ENCODE data around the gene AKAP12.

The AKAP12 gene

DNA sequence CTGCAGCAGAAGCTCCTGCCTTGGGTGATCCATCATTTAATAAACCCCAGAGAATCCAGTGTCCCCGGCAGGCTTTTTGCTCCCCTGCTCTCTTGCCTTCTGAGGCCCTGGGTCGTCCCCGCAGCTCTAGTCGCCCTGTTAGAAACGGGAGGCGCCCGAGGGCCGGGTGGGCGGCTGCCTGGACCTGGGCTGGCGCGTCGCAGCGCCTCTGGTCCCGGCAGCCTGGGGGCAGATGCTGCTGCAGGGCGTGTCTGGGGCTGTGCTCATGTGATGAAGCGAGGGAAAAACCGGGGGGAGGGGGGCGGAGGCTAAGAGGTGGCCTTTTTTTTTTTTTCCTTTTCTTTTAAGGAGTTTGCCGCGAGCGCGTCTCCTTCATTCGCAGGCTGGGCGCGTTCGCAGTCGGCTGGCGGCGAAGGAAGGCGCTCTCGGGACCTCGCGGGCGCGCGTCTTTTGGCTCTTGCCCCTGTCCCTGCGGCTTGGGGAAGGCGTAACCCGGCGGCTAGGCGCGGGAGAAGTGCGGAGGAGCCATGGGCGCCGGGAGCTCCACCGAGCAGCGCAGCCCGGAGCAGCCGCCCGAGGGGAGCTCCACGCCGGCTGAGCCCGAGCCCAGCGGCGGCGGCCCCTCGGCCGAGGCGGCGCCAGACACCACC is 394 bp downstream of the AKAP12 start:
- DNase-seq: no peak

DNA sequence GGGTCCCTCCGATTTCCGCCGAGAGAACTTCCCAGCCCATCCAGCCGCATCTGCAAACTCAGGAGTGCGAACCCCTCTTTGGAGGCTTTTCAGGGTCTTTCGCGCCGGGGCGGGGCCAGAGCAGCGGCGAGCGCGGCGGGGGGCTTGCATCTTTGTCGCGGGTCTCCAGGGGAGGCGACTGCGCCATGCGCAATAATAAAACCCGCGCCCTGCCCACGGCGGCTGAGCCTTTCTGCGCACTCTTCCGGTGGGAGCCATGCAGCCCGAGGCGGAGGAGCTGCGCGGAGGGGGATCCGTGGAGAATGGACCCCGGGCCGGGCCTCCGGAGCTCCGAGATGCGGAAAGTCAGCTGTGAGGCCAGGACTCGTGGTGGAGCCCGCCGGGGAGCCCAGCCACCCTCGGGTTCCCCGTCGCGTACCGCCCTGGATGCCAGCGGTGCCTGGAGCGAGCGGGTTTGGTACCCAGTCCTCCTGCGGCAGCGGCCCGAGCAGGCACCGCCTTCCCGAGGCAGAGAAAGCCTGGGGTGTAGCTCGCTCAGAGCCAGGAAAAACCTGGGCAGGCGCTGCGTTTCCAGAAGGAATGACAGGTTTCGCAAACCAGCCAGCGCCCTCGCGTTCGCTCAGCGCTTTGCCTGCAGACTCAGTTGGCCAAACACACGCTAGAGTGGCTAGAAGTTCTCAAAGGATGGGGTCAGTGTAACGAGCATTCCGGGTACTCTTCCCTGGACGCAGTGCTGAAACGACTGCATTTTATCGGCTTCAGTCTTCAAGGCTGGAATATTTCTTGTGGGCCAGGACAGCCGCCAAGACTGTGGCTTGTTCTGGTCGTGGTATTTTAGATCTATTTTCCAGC is 1.2 kb downstream of the AKAP12 start:
- no peak for DNase-seq

DNA sequence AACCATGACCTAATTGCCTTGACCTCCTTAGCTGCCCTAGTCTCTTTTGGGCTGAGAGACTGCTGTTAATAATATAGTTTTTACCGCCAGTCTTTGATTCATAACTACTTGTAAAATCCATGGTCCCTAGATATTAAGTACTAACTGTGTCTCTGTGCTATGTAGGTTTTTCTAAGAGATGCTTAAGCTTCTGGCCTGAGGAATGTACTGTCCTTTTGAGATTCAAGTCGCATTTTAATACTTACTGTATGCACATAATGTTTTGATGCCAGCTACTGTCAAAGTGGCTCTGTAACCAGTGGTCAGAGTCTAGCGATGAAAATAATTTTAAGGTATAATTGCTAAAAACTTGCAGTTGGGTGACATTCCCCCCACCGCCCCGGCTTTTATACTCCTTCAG is 2.1 kb downstream of the AKAP12 start:
- DNase-seq: no peak

DNA sequence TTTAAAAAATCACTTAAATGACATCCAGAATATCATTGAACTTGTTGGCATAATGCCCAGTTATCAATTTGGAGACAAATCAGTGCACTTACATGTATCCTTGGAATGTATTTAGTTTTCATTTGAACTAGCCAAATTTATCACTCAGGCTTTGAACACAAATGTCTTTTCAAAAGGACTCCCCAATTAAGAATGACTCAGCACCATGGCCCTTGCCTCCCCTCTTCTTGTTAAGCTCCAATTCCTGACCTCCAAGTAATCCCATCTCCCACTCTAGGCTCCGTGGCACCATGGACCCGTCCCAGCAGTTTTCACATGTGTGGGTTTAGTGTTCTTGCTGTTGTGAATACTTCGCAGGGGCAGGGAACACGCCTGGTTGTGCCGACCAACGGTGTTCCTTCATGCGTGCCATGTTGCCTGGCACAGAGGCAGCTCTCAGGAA is 2.7 kb downstream of the AKAP12 start:
- no peak for DNase-seq

DNA sequence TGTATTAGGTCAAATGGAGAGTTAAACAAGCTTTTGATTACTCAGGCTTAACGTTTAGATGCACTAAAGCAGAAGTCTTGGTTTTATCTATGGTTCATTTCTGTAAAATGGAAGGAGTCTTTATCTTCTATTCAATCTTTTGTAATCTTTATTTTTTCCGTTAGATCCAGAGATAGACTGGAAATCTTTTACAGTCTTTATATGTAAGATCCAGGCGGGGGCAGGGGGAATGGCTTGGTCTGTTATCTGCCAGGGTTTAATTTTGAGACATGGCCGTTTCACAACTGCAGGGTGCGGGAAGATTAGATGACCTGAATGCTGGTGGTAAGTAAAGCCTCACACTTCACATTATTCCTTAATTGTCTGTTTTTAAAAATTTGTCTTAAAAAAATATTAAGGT is 3.7 kb downstream of the AKAP12 start:
- no peak for DNase-seq

DNA sequence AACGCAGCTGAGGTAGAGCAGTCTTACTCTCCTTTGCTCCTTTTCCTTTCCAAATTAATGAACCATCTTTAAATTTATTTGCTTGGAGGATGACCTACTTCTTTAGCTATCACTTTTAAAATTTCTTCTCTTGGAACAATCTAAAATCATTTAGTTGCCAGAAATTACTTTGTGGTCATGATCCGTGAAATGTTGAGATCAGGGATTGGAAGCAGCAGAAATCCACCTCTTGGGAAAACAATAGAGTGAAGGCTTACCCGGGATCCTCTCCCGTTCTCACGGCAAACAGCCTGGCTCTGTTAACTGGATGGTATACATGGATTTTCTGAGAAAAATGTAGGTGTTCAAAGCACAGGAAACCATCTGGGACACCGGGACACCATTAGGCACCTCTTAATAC is 7.7 kb downstream of the AKAP12 start:
- DNase-seq: no peak

DNA sequence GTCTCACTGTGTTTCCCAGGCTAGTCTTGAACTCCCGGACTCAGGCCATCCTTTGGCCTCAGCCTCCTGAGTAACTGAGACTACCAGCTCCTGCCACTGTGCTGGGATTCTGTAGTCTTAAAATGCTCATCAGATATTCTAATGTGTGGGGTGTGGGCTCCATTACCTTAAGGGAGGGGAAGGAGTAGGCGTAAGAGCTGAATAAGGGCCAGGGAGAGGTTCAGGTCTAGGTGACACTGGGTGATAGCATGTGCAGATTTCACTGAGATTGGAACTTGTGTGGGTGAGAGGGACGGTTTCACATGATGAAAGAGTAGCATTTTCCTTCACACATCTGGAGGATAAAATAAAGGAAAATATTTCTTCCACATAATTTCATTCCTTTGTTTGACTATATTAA is 8.5 kb downstream of the AKAP12 start:
- no peak for DNase-seq

DNA sequence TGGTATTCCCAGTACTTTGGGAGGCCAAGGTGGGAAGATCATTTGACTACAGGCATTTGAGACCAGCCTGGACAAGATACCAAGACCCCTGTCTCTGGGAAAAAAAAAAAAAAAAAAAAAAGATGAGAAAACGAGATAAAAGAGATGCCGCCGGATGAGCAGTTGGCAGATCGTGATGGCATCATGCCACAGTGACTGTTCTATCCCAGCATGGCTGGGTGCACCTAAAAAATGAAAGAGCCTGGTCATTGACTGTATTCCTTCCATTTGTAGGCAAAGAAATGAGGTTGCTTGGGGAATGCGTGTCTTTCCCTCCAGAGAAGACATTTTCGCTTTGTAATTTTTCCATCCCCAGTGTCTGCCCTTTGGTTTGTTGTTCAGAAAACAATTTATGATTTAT is 12.9 kb downstream of the AKAP12 start:
- no peak for DNase-seq

DNA sequence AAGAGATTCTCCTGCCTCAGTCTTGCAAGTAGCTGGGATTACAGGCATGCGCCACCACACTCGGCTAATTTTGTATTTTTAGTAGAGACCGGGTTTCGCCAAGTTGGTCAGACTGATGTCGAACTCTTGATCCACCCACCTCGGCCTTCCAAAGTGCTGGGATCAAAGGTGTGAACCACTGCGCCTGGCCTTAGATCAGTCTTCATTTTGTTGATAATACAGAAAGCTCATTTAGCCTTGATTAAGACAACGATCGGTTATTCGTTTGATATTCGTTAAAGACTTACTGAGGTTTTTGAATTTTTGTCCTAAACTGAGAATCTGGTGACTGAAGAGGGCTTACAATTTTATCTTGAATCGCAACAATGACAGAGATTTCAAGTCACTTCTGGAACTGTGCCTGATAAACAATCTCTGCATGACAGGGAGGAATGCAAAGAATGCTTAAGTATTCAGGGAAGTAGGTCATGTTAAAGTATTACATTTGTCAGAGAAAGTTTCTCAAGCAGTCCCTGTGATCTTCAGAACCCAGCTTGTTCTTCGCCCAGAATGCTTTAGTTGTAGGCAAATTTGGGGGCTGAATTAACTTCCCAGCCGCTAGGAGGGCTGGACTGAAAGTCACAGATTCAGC is 14.8 kb downstream of the AKAP12 start:
- DNase-seq: no peak

DNA sequence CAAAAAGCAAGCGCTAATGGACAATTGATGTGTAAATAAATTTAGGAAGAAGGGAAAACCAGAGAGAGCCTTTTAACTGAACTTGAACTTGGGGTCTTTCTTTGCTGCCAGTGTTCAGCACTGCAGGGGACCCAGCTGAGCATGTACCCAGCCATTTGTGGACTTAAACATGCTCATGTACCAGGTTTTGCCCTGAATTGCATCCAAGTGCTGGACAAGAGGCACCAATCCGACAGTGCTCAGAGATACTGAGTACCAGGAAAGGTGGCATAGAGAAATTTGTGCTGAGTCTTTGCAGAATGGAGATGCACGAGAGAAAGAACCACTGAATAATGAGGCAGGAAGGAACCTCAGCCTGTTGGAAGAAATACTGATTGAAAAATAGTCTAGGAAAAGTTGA is 16.0 kb downstream of the AKAP12 start:
- no peak for DNase-seq

DNA sequence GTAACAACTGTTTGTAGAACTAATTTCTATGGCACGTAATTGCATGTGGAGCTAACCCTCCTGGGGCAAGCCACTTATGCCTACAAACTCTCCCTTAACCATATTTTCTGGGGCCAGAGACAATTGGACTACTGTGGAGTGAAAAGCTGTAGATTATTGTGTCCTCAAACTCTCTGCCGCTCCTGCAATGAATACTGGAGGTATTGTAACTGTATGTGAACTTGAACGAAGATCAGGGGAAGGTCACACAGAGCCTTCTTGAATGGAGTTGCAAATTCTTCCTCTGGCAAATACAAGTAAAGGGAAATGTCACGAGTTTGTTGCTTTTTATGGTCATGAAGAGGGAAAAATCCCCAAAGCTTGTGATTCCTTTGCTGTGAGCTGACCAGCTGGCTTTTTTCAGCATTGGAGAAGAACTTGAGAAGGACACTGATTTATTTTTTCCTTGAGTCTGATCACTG is 18.2 kb downstream of the AKAP12 start:
- no peak for DNase-seq

DNA sequence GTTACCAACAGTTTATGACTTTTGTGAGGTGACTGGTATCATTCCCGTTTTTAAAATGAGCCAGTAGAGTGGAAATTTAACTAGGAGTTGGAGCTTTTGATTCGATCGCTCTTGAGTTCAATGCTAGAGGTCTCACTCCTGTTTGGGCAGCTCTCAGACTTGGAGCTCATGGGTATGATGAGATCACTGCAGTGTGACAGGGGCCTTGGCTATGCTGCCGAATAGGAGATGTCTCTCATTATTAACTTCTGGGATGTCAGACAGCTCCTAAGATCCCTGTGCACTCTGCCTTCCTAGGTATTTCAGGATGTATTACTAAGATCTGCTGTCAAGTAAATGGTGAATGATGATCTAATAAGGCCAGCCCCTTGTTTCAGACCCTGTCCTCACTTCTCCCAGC is 20.4 kb downstream of the AKAP12 start:
- no peak for DNase-seq

DNA sequence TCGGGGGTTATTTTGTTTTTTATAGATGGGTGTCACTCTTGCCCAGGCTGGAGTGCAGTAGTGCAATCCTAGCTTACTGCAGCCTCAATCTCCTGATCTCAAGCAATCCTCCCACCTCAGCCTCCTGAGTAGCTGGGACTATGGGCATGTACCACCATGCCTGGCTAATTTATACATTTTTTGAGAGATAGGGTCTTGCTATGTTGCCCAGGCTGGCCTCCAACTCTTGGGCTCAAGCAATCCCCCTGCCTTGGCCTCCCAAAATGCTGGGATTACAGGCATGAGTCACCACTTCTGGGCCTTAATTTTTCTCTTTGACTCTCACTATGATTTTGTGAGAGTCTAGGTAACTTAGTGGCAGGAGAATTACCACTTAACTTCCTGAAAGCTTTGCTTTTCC is 23.3 kb downstream of the AKAP12 start:
- no peak for DNase-seq

DNA sequence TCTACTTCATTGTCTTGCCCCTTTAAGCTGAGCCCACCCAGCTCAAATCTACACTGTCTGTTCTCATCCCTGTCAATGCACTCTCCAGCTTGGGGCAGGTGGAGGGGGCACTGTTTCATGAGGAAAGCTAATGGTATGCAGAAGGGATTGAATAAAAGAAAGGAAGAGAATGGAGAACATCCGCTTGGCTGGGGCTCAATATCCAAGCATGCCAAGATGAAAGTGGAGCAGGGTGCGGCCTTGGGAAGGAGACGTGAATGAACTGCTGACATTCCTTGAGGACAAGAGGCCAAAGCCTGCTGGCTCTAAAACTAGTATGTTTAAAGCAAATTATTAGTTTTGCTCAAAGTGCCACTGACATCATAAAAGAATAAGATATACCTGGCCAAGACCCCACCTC is 24.2 kb downstream of the AKAP12 start:
- no peak for DNase-seq

DNA sequence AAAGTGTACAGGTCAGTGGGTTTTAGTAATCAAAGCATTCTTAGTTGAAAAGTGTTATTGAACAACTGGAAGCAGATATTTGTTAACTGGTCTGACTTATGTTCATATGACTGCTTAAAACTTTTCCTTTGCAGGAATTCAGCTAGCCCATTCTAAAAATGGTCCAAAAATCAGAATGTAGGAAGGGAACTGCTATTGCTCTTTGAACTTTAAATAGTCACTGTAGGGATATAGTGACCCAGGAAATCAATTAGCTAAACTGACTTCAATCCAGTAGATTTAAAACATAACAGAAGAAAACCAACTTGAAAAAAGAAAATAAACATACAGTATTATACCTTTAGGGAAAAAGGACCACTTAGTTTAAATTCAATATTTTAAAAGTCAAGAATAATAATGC is 25.5 kb downstream of the AKAP12 start:
- no peak for DNase-seq

DNA sequence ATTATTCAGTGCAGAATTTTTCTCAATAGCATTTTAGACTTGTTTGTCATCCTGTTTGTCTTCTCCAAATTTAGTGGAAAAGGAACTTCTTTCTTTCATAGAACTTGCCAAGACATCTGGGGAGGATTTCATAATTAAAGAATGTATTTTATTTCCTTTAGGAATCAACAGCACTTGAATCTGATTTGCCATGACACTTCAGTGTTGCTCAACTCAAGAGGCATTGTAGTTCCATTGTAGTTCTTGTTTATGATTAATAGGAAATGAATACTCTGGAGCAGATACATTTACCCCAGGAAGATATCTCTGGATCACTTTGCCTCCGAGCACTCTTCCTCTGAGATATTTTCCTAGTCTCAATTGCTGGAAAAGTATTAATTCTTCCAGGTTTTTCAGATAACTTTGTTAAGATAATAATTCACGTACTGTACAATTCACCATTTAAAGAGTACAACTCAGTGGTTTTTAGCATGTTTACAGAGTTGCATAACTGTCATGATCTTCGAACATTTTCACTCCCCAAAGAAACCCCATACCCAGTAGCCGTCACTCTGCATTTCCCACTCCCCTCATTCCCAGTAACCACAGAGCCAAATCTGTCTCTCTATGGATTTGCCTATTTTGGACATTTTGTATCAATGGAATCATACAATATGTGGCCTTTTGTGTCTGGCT is 29.7 kb downstream of the AKAP12 start:
- DNase-seq: no peak

DNA sequence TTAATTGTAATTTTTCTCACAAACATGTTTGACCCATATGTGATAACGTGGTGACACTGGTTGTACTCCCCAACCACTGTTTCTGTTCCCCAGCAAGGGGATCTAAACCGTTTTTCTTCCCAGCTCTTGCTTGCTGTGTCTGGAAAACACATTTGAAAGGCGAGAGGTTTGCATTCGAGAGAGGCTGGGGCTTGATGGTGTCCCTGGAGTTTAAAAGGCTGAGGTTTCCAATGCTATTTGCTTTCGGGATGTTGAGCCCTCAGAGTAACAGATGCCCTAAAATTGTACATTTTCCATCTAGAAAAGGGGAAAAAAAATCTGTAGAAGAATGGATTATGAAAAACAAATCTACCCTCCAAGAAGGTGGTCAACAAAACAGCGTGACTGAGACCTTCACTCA is 35.4 kb downstream of the AKAP12 start:
- no peak for DNase-seq

DNA sequence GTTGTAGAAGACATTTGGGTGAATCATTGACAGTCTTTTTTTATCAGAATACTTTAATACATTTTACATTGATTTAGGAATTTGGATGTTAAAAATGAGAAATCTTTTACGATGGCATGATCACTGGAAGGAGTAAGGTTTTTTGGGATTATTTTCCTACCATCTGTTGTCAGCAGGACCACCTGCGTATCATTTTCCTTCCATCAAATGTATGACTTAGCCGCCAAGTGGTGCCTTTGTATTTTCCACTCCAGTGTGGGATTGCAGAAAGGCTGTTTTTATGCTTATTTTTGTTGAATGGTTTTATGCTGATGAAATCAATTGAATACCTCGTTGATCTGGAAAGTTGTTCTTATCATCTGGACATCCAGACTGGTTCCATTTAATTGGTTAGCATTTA is 35.8 kb downstream of the AKAP12 start:
- no peak for DNase-seq

DNA sequence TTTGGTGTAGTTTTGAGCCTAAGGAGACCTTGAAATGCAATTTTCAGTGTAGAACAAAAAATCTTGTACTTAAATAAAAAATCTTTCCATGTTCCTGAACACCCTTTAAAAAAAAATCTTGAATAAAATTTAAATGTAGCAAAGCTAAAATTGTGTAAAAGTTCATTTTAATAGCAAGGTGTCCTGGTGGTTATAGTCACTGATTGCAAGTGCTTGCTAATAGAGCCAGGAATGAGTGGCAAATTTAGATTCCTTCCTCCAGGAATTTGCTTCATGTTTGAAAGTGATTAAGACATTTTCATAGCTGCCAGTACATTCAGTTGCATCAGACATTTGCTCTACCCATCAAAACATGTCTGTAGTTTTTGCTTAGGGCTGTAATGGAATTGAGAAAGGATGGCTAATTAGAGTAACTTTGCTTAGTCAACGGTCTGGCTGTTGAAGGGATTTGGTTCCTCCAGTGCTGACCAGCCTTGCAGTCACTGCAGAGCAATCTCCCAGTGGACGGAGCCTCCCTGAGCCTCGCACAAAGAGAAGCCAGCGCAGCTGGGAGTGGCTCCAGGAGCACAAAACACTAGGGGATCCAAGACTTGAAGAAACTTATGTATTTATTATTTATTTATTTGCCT is 36.5 kb downstream of the AKAP12 start:
- no peak for DNase-seq

DNA sequence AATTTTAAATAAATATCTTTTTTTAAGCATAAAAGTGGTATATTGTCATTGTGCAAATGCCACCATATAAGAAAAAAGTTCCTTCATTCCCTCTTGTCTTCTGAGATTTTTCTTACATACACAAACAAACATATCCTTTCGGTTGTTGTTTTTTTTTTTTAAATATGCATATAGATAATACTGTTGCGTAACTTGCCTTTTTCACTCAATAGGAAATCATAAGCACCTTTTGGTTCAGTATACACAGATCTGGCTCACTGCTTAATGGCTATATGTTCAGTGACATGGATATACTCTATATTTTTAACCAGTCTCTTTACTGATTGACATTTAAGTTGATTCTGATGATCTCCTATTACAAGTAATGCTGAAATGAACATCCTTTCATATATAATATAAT is 40.1 kb downstream of the AKAP12 start:
- DNase-seq: no peak

DNA sequence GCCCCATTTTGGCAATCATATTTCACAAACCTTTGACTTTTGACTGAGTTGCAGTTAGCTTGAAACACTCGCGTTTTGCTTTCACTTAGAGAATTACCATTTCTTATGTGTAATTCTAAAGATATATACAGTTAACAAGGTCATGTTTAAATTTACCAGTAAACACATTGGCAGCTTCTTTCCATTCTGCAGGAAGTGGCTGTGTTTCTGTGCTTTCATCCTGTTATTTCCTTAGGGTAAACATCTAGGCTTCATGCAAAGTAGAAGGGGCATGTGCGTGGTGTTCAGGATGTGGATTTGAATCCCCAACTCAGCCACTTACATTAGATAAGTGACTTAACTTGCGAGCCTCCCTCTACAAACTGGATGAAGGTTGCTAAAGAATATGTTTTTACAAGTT is 41.1 kb downstream of the AKAP12 start:
- no peak for DNase-seq

DNA sequence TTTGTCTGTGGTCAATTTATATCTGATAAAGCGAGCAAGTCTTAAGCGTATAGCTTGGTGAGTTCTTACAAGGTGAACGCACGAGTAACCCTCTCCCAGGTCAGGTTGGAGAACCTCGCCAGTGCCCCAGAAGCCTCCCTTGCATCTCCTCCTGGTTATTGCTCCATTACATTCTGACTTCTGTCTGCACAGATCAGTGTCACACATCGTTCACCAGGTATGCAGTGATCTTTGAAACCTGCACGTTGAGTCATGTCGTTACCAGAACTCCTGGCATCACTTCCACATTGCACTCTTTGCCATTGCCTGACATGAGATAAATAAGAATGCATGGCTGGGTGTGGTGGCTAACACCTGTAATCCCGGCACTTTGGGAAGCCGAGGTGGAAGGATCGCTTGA is 44.2 kb downstream of the AKAP12 start:
- no peak for DNase-seq

DNA sequence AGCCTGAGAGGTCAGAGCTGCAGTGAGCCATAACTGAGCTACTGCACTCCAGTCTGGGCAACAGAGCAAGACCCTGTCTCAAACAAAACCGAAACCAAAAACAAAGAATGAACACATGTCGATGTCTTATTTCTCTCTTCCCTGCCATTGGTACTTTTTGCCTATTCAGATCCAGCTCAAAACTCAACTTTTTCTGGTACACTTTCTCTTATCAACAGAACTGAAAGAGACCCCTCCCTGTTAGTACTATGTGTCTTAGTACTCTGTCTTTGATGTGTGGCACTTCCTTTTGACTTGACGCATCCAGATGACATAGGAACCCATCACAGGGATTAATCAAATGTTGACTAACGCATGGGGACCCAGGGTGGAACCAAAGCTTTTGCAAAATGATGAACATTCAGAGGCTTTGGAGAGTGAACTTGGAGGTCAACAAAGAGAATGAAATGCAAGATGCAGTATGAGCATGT is 44.8 kb downstream of the AKAP12 start:
- no peak for DNase-seq
